Keratinocyte (primary cell): ENCODE data around the gene SSTR3. TPM values are rescaled to one million over a fixed set of nuclear protein-coding genes. Genes with fewer than 3 reads are reported as not detected.

Source experiments
- DNase-seq: peaks from one replicate; pipeline ENCODE4 v3.0.0-alpha.2; 2011; ENCODE audit warnings: low read depth, missing footprints, low spot score
- FAIRE-seq: peaks from 2 replicates; lab custom pipeline; 2011; peaks lifted over from hg19 to GRCh38; lab: Jason Lieb, UNC
- H2AFZ ChIP-seq: 2 replicates; pipeline ENCODE4 v1.6.0; 2012; ENCODE audit warnings: low read length, control low read depth, inconsistent platforms; ENCODE audit not compliant: control insufficient read depth
- H3K27ac ChIP-seq: 2 replicates; pipeline ENCODE4 v1.5.1; 2011; ENCODE audit warnings: low read length; ENCODE audit not compliant: control insufficient read depth, insufficient read depth
- H3K27me3 ChIP-seq: 3 replicates; pipeline ENCODE4 v1.6.0; 2011; ENCODE audit warnings: low read length; ENCODE audit not compliant: control insufficient read depth, insufficient read depth; ENCODE audit errors: extremely low read depth
- H3K36me3 ChIP-seq, 2 experiments: 2 replicates in 1 of 2; 3 replicates in 1 of 2; pipeline ENCODE4 v1.5.1; 2011; ENCODE audit warnings: low read length in 2 of 2, mild to moderate bottlenecking in 1 of 2; ENCODE audit not compliant: control insufficient read depth in 2 of 2, insufficient read depth in 2 of 2; ENCODE audit errors: extremely low read depth in 1 of 2
- H3K4me1 ChIP-seq: 3 replicates; pipeline ENCODE4 v1.5.1; 2011; ENCODE audit warnings: low read length; ENCODE audit not compliant: control insufficient read depth, insufficient read depth; ENCODE audit errors: extremely low read depth
- H3K4me2 ChIP-seq: 3 replicates; pipeline ENCODE4 v1.6.0; 2011; ENCODE audit warnings: low read depth, low read length; ENCODE audit not compliant: control insufficient read depth, insufficient read depth; ENCODE audit errors: extremely low read depth
- H3K4me3 ChIP-seq, 3 experiments: fragments of 200-600 bp in 1 of 3; sonication (generic) in 1 of 3; 2 replicates in 2 of 3; 3 replicates in 1 of 3; pipeline ENCODE4 v1.5.1; 2011 to 2016; ENCODE audit warnings: low read length in 3 of 3, mild to moderate bottlenecking in 3 of 3, control low read depth in 2 of 3, inconsistent platforms in 1 of 3, low read depth in 1 of 3, mixed read lengths in 1 of 3, mixed run types in 1 of 3, moderate library complexity in 1 of 3; ENCODE audit not compliant: control insufficient read depth in 2 of 3, insufficient read depth in 2 of 3; ENCODE audit errors: extremely low read depth in 1 of 3
- H3K79me2 ChIP-seq: 2 replicates; pipeline ENCODE4 v1.6.0; 2012; ENCODE audit warnings: low read length; ENCODE audit not compliant: control insufficient read depth, insufficient read depth
- H3K9ac ChIP-seq: 3 replicates; pipeline ENCODE4 v1.6.0; 2011; ENCODE audit warnings: low read length; ENCODE audit not compliant: control insufficient read depth, insufficient read depth; ENCODE audit errors: extremely low read depth
- H3K9me1 ChIP-seq: 3 replicates; pipeline ENCODE4 v1.6.0; 2011; ENCODE audit warnings: low read length; ENCODE audit not compliant: control insufficient read depth, insufficient read depth; ENCODE audit errors: extremely low read depth
- H3K9me3 ChIP-seq: 2 replicates; pipeline ENCODE4 v1.5.1; 2012; ENCODE audit warnings: low read depth, low read length; ENCODE audit not compliant: control insufficient read depth
- H4K20me1 ChIP-seq: 3 replicates; pipeline ENCODE4 v1.6.0; 2011; ENCODE audit warnings: low read length; ENCODE audit not compliant: control insufficient read depth, insufficient read depth; ENCODE audit errors: extremely low read depth
- CTCF ChIP-seq, 3 experiments: IDR thresholded peaks in 1 of 3; conservative IDR thresholded peaks in 1 of 3; optimal IDR thresholded peaks in 1 of 3; 2 replicates in 2 of 3; 3 replicates in 1 of 3; pipeline versions ENCODE3 to v1.5.1; 2011; ENCODE audit warnings: low read length in 3 of 3, mild to moderate bottlenecking in 3 of 3, moderate library complexity in 2 of 3, control low read depth in 1 of 3, inconsistent platforms in 1 of 3; ENCODE audit not compliant: insufficient read depth in 2 of 3; ENCODE audit errors: extremely low read depth in 1 of 3
- EZH2 ChIP-seq: IDR thresholded peaks from one replicate; pipeline ENCODE4 v1.6.1; 2012; ENCODE audit warnings: inconsistent platforms, mild to moderate bottlenecking, low read length, moderate library complexity
- dilution Hi-C: fragments of 300-500 bp; cut with MboI; formaldehyde crosslinking; loops from one replicate; pipeline ENCODE4 v1.7.0; 2020; ENCODE audit warnings: low sequenced_read_pairs; ENCODE audit not compliant: extremely low pct_ligation_motif_present
- polyA plus RNA-seq, 5 experiments: library from polyadenylated mRNA; depleted of rRNA in 3 of 5; stranded (reverse) in 3 of 5; stranded (forward) in 1 of 5; unstranded in 1 of 5; fragments of >200 nt; gene quantifications; 1 replicate in 1 of 5; 2 replicates in 3 of 5; 3 replicates in 1 of 5; pipeline versions ENCODE4 v1.2.1 to v1.2.3, GENCODE V29; 2011 to 2012; ENCODE audit warnings: missing spikeins in 2 of 5, low read depth in 1 of 5, low replicate concordance in 1 of 5

Gene SSTR3
- polyA plus RNA-seq, 1 donor (not counting 4 experiments of a cell fraction or from before 2014, with no cell fraction given), result not detected

DNA sequence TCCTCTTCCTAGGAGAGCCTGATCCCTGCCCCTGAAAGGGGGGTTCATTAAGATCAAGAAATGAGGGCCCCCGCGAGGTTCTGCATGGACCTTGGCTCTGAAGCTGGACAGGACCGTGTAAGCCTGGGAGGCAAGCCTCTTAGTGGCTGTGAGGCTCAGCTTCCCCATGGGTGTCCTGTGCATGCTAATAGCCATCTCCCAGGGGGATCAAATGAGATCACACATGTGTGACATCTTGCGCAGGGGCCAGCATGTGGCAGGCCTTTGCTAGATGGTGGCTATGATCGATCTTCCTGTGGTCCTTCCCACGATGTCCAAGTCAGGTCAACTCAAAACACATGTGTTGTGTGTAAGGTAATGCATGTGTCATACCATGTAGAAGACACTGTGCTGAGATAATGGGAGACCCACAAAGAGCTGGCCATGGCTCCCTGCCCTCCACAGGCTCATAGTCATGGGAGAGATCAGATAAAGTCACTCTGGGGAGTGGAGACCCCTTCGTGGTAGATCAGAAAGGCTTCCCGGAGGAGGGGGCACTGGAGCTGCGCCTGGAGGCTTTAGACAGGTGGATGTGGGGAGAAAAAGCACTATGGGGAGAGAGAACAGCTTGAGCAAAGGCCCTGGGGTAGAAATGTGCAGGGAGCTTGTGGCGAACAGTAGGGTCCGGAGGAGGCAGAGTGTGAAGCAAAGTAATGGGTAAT lies 28.1 kb upstream of the SSTR3 start:
- no peak overlapping the region for H3K4me3 ChIP-seq
- H3K27ac ChIP-seq, result no peak overlapping the region
- H3K4me2 ChIP-seq, result no peak overlapping the region
- H2AFZ ChIP-seq, result no peak overlapping the region
- H3K9me3 ChIP-seq, result no peaks in the 10 kb centered on the region
- dilution Hi-C loops, result no loop called here
- peaks cover 22% of the 10 kb centered on the region for H3K79me2 ChIP-seq
- peaks cover 20 to 39% of the 10 kb centered on the region in 2 experiments for H3K36me3 ChIP-seq
- no peaks in the 10 kb centered on the region for H3K27me3 ChIP-seq
- FAIRE-seq (peak; percentile 20), DNase-seq (no peak)
- peaks cover 26% of the 10 kb centered on the region for H3K4me1 ChIP-seq
- H4K20me1 ChIP-seq, result peaks cover 3% of the 10 kb centered on the region
- TF ChIP-seq CTCF (optimal IDR thresholded peaks at IDR 0.05 in 1 of 3, IDR thresholded peaks at IDR 0.05 in 1 of 3, conservative IDR thresholded peaks at IDR 0.05 in 1 of 3; ENCODE audit: extremely low read depth in 1 of 3, insufficient read depth in 2 of 3, low read length in 3 of 3) (no peak), EZH2 (no peak)
- H3K9ac ChIP-seq, result no peak overlapping the region
- no peaks in the 10 kb centered on the region for H3K9me1 ChIP-seq

GRCh38 chr22:37239336-37240239 lies 27.3 kb upstream of the SSTR3 start:
- DNase-seq, result no peak
- peaks cover 26% of the 10 kb centered on the region for H3K79me2 ChIP-seq
- peaks cover 6% of the 10 kb centered on the region for H4K20me1 ChIP-seq
- no peaks in the 10 kb centered on the region for H3K9me3 ChIP-seq
- no peak overlapping the region for H3K9ac ChIP-seq
- H2AFZ ChIP-seq, result no peak overlapping the region
- no peak for FAIRE-seq
- no peak overlapping the region for H3K27ac ChIP-seq
- H3K4me2 ChIP-seq, result no peak overlapping the region
- dilution Hi-C loops, result no loop called here
- no peaks in the 10 kb centered on the region for H3K27me3 ChIP-seq
- H3K9me1 ChIP-seq, result no peaks in the 10 kb centered on the region
- H3K4me1 ChIP-seq, result peaks cover 34% of the 10 kb centered on the region
- TF ChIP-seq EZH2 (no peak), CTCF (optimal IDR thresholded peaks at IDR 0.05 in 1 of 3, IDR thresholded peaks at IDR 0.05 in 1 of 3, conservative IDR thresholded peaks at IDR 0.05 in 1 of 3; ENCODE audit: extremely low read depth in 1 of 3, insufficient read depth in 2 of 3, low read length in 3 of 3) (no peak)
- peaks cover 20 to 47% of the 10 kb centered on the region in 2 experiments for H3K36me3 ChIP-seq
- H3K4me3 ChIP-seq, result no peak overlapping the region
